Stimulated activated CD8-positive, alpha-beta memory T cell treated with anti-CD3 and anti-CD28 coated beads, Interleukin-7, amount 100 ng/mL, for 4 hours (primary cell): ENCODE data around the gene USP37.

Experiments used
- DNase-seq, 2 donors: peaks; one replicate each; pipeline ENCODE4 v3.0.0-alpha.2; 2020; ENCODE audit warnings: low read depth in 2 of 2

The USP37 gene

DNA sequence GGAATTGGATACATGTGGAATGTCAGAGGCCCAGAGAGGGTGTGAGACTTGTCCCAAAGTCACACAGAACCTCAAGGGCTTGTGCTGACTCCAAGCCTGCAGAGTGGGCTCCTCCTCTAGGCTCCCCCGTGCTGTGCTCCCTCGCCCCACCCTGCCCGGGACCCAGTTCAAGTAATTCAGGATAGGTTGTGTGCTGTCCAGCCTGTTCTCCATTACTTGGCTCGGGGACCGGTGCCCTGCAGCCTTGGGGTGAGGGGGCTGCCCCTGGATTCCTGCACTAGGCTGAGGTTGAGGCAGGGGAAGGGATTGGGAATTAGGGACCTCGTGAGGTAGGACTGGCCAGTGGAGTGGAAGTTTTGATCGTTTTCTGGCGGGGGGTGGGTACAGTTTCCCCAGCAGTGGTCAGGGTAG lies 165.7 kb downstream of the USP37 start:
- DNase-seq = no peak

DNA sequence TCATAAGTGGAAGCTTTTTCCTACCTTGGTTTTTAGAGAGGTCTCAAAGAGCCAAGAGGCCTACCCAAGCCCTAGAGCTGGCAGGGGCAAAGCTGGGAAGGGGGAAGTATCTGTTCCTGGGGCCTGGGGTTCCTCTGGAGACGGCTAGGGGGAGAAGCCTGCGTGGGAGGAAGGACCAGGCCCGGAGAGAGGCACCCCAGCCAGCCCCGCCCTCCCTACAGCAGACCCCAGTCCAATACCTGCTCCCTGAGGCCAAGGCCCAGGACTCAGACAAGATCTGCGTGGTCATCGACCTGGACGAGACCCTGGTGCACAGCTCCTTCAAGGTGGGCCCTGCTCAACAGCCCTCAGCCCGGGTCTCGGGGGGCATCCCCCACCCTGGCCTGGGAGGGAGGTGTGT lies 166.3 kb downstream of the USP37 start:
- no peak for DNase-seq

GRCh38 chr2:218400930-218401881 lies 166.9 kb downstream of the USP37 start:
- no peak for DNase-seq
